ENCODE data around the gene CCNF.

The CCNF gene

DNA sequence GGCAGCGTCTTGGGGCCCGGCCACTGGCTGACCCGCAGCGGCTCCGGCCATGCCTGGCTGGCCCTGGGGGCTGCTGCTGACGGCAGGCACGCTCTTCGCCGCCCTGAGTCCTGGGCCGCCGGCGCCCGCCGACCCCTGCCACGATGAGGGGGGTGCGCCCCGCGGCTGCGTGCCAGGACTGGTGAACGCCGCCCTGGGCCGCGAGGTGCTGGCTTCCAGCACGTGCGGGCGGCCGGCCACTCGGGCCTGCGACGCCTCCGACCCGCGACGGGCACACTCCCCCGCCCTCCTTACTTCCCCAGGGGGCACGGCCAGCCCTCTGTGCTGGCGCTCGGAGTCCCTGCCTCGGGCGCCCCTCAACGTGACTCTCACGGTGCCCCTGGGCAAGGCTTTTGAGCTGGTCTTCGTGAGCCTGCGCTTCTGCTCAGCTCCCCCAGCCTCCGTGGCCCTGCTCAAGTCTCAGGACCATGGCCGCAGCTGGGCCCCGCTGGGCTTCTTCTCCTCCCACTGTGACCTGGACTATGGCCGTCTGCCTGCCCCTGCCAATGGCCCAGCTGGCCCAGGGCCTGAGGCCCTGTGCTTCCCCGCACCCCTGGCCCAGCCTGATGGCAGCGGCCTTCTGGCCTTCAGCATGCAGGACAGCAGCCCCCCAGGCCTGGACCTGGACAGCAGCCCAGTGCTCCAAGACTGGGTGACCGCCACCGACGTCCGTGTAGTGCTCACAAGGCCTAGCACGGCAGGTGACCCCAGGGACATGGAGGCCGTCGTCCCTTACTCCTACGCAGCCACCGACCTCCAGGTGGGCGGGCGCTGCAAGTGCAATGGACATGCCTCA, 42.6 kb downstream of the CCNF start:
- peaks cover 55% of the 10 kb centered on the region for H4K20me1 ChIP-seq (ENCODE audit: insufficient read depth, low read length)
- TF ChIP-seq CTCF (IDR thresholded peaks at IDR 0.05; ENCODE audit: borderline replicate concordance, extremely low read depth, low read length, poor library complexity, severe bottlenecking) (no peak), EZH2 (IDR thresholded peaks at IDR 0.05; ENCODE audit: borderline replicate concordance, low read depth, low read length, severe bottlenecking) (no peak)
- H3K4me3 ChIP-seq (ENCODE audit: low read depth in 1 of 2, low read length in 2 of 2) = peak overlapping the region in 1 of 2 experiments; percentile 34; a peak in 2 of 4 replicates
- peak overlapping the region; percentile 39; the same call in 1 of the 2 replicates for H3K9ac ChIP-seq (ENCODE audit: low read depth, low read length)
- peak overlapping the region; percentile 80 for H3K4me2 ChIP-seq (ENCODE audit: insufficient read depth, low read length)
- ATAC-seq (ENCODE audit: insufficient read depth, low read depth) (no peak), DNase-seq (no peak)
- peaks cover 20% of the 10 kb centered on the region for H3K79me2 ChIP-seq (ENCODE audit: insufficient read depth, low read length)
- peaks cover 88% of the 10 kb centered on the region for H3K4me1 ChIP-seq (ENCODE audit: insufficient read depth, low read length)
- no peaks in the 10 kb centered on the region; the same call in 1 of the 2 replicates for H3K36me3 ChIP-seq (ENCODE audit: insufficient read depth, low read length)
- no peak overlapping the region for H3K27ac ChIP-seq (ENCODE audit: low read length)
- H3K27me3 ChIP-seq (ENCODE audit: insufficient read depth, low read length, poor library complexity) = peaks cover 41% of the 10 kb centered on the region
- no peak overlapping the region for H2AFZ ChIP-seq (ENCODE audit: low read depth, low read length)
- no peaks in the 10 kb centered on the region for H3K9me3 ChIP-seq (ENCODE audit: insufficient read depth, low read length, severe bottlenecking)

GRCh38 chr16:2472488-2472864, 43.2 kb downstream of the CCNF start:
- Histone ChIP-seq H3K4me3 (ENCODE audit: low read depth in 1 of 2, low read length in 2 of 2) (no peak overlapping the region), H2AFZ (ENCODE audit: low read depth, low read length) (no peak overlapping the region), H3K79me2 (ENCODE audit: insufficient read depth, low read length) (peaks cover 26% of the 10 kb centered on the region), H3K9ac (ENCODE audit: low read depth, low read length) (no peak overlapping the region; the same call in 1 of the 2 replicates), H4K20me1 (ENCODE audit: insufficient read depth, low read length) (peaks cover 54% of the 10 kb centered on the region), H3K27ac (ENCODE audit: low read length) (no peak overlapping the region), H3K27me3 (ENCODE audit: insufficient read depth, low read length, poor library complexity) (peaks cover 41% of the 10 kb centered on the region), H3K4me1 (ENCODE audit: insufficient read depth, low read length) (peaks cover 83% of the 10 kb centered on the region), H3K4me2 (ENCODE audit: insufficient read depth, low read length) (peak overlapping the region; percentile 80; the same call in 1 of the 2 replicates), H3K9me3 (ENCODE audit: insufficient read depth, low read length, severe bottlenecking) (no peaks in the 10 kb centered on the region), H3K36me3 (ENCODE audit: insufficient read depth, low read length) (no peaks in the 10 kb centered on the region; the same call in 1 of the 2 replicates)
- DNase-seq (no peak), ATAC-seq (ENCODE audit: insufficient read depth, low read depth) (no peak)
- TF ChIP-seq CTCF (IDR thresholded peaks at IDR 0.05; ENCODE audit: borderline replicate concordance, extremely low read depth, low read length, poor library complexity, severe bottlenecking) = no peak
- TF ChIP-seq EZH2 (IDR thresholded peaks at IDR 0.05; ENCODE audit: borderline replicate concordance, low read depth, low read length, severe bottlenecking) = no peak

GRCh38 chr16:2472885-2473445, 43.7 kb downstream of the CCNF start:
- Histone ChIP-seq H3K9ac (ENCODE audit: low read depth, low read length) (peak overlapping the region; percentile 97; the same call in 1 of the 2 replicates), H3K4me3 (ENCODE audit: low read depth in 1 of 2, low read length in 2 of 2) (peak overlapping the region in 1 of 2 experiments; percentile 96; a peak in 2 of 4 replicates), H3K79me2 (ENCODE audit: insufficient read depth, low read length) (peaks cover 31% of the 10 kb centered on the region), H3K27me3 (ENCODE audit: insufficient read depth, low read length, poor library complexity) (peaks cover 38% of the 10 kb centered on the region), H3K4me2 (ENCODE audit: insufficient read depth, low read length) (peak overlapping the region; percentile 80), H3K9me3 (ENCODE audit: insufficient read depth, low read length, severe bottlenecking) (no peaks in the 10 kb centered on the region), H3K36me3 (ENCODE audit: insufficient read depth, low read length) (no peaks in the 10 kb centered on the region; the same call in 1 of the 2 replicates), H2AFZ (ENCODE audit: low read depth, low read length) (no peak overlapping the region), H4K20me1 (ENCODE audit: insufficient read depth, low read length) (peaks cover 59% of the 10 kb centered on the region), H3K27ac (ENCODE audit: low read length) (no peak overlapping the region), H3K4me1 (ENCODE audit: insufficient read depth, low read length) (peaks cover 80% of the 10 kb centered on the region)
- DNase-seq = no peak
- no peak for TF ChIP-seq EZH2 (IDR thresholded peaks at IDR 0.05; ENCODE audit: borderline replicate concordance, low read depth, low read length, severe bottlenecking)
- no peak for TF ChIP-seq CTCF (IDR thresholded peaks at IDR 0.05; ENCODE audit: borderline replicate concordance, extremely low read depth, low read length, poor library complexity, severe bottlenecking)
- ATAC-seq (ENCODE audit: insufficient read depth, low read depth) = no peak

Measured in DND-41 (cell line).